Urothelium cell line (cell line): Measurements from ENCODE around the gene VIPR2.
"Not testable (repeated sequence)": the region's sequence is repeated elsewhere in the genome, so short reads cannot be mapped to it uniquely, and the experiment has no call there.

Source experiments
- DNase-seq: peaks from one replicate; pipeline ENCODE4 v3.0.0; 2011; ENCODE audit warnings: low spot score, mixed read lengths
- FAIRE-seq: peaks from 2 replicates; lab custom pipeline; 2011; peaks lifted over from hg19 to GRCh38; lab: Jason Lieb, UNC

The VIPR2 gene

GRCh38 chr7:159107161-159107892 lies 37.3 kb downstream of the VIPR2 start:
- FAIRE-seq (no peak), DNase-seq (no peak)

- no peak for DNase-seq
- FAIRE-seq = no peak
These were observed 38.5 kb downstream of the VIPR2 start for GRCh38 chr7:159105832-159106811.

GRCh38 chr7:159105066-159105780 lies 39.4 kb downstream of the VIPR2 start:
- FAIRE-seq (no peak), DNase-seq (no peak)

- FAIRE-seq = no peak
These were observed 40.3 kb downstream of the VIPR2 start for GRCh38 chr7:159104188-159104920.

GRCh38 chr7:159103382-159104187 lies 41.1 kb downstream of the VIPR2 start:
- no peak for FAIRE-seq
- DNase-seq = no peak

More at GRCh38 chr7:159104188-159104920, 40.3 kb downstream of the VIPR2 start:
- DNase-seq = no peak

GRCh38 chr7:159102681-159103381 lies 41.8 kb downstream of the VIPR2 start:
- FAIRE-seq (no peak), DNase-seq (no peak)

- FAIRE-seq, DNase-seq: not testable (repeated sequence)
These were observed 43.0 kb downstream of the VIPR2 start for GRCh38 chr7:159101661-159102091.

GRCh38 chr7:159101083-159101395 lies 43.6 kb downstream of the VIPR2 start:
- not testable (repeated sequence) for DNase-seq, FAIRE-seq

GRCh38 chr7:159100281-159101082 lies 44.2 kb downstream of the VIPR2 start:
- not testable (repeated sequence) for FAIRE-seq, DNase-seq

GRCh38 chr7:159099711-159100231 lies 44.9 kb downstream of the VIPR2 start:
- FAIRE-seq = no peak
- DNase-seq = no peak

- no peak for FAIRE-seq
These were observed 45.6 kb downstream of the VIPR2 start for GRCh38 chr7:159098811-159099655.

GRCh38 chr7:159098424-159098786 lies 46.3 kb downstream of the VIPR2 start:
- DNase-seq (no peak), FAIRE-seq (no peak)

More at GRCh38 chr7:159098811-159099655, 45.6 kb downstream of the VIPR2 start:
- DNase-seq = no peak

- DNase-seq = no peak
- no peak for FAIRE-seq
These were observed 46.8 kb downstream of the VIPR2 start for GRCh38 chr7:159097661-159098423.

- FAIRE-seq (no peak), DNase-seq (no peak)
These were observed 47.7 kb downstream of the VIPR2 start for GRCh38 chr7:159096736-159097581.

- no peak for FAIRE-seq
- DNase-seq = no peak
These were observed 48.7 kb downstream of the VIPR2 start for GRCh38 chr7:159095979-159096411.
